Body of pancreas (tissue), 4 donors: Measurements from ENCODE around the gene USP10.

Source experiments
- CTCF ChIP-seq, 7 experiments: fragments of 450-650 bp in 4 of 7; fragments of 200-600 bp in 3 of 7; sonication (generic) in 3 of 7; IDR thresholded peaks; one replicate each; pipeline ENCODE4 v1.5.1; 2016 to 2019; ENCODE audit warnings: antibody characterized with exemption in 7 of 7
- POLR2A ChIP-seq, 3 donors: fragments of 450-650 bp; IDR thresholded peaks; one replicate each; pipeline ENCODE4 v1.6.1; 2016; ENCODE audit warnings: antibody characterized with exemption in 3 of 3, mild to moderate bottlenecking in 2 of 3

GRCh38 chr16:84775262-84775810 lies 75.5 kb downstream of the USP10 start:
- no peak for TF ChIP-seq CTCF (IDR thresholded peaks at IDR 0.05)
- no peak for TF ChIP-seq POLR2A (IDR thresholded peaks at IDR 0.05)
